Medulla oblongata (tissue), 1 donor: ENCODE data around the gene MARK2.

Experiments
- DNase-seq: peaks from one replicate; pipeline ENCODE4 v3.0.0-alpha.2; 2015; ENCODE audit errors: extremely low spot score

Gene MARK2

GRCh38 chr11:63829823-63830489 lies 9.0 kb upstream of the MARK2 start:
- no peak for DNase-seq

GRCh38 chr11:63831326-63831725 lies 7.6 kb upstream of the MARK2 start:
- no peak for DNase-seq

GRCh38 chr11:63832336-63832735 lies 6.6 kb upstream of the MARK2 start:
- no peak for DNase-seq

- DNase-seq, result no peak
Observed at GRCh38 chr11:63833048-63833447, 5.9 kb upstream of the MARK2 start.

- no peak for DNase-seq
Observed at GRCh38 chr11:63834535-63835157, 4.3 kb upstream of the MARK2 start.

- DNase-seq, result no peak
Observed at GRCh38 chr11:63835158-63835545, 3.8 kb upstream of the MARK2 start.

- DNase-seq, result peak; percentile 93
Observed at GRCh38 chr11:63837027-63837688, 1.8 kb upstream of the MARK2 start.

- peak; percentile 46 for DNase-seq
Observed at GRCh38 chr11:63837739-63838138, 1.2 kb upstream of the MARK2 start.

GRCh38 chr11:63838150-63838677 lies 696 bp upstream of the MARK2 start:
- DNase-seq, result no peak

GRCh38 chr11:63839508-63840355 lies 822 bp downstream of the MARK2 start:
- DNase-seq, result peak; percentile 52

- DNase-seq, result peak; percentile 52
Observed at GRCh38 chr11:63840356-63841060, 1.6 kb downstream of the MARK2 start.

GRCh38 chr11:63841554-63841953 lies 2.6 kb downstream of the MARK2 start:
- DNase-seq, result peak; percentile 63

- peak; percentile 66 for DNase-seq
Observed at GRCh38 chr11:63843041-63843440, 4.1 kb downstream of the MARK2 start.

GRCh38 chr11:63844836-63845235 lies 5.9 kb downstream of the MARK2 start:
- DNase-seq, result no peak

GRCh38 chr11:63845303-63845702 lies 6.4 kb downstream of the MARK2 start:
- no peak for DNase-seq

GRCh38 chr11:63845911-63846310 lies 7.0 kb downstream of the MARK2 start:
- no peak for DNase-seq

- DNase-seq, result no peak
Observed at GRCh38 chr11:63846897-63847296, 8.0 kb downstream of the MARK2 start.

- peak; percentile 64 for DNase-seq
Observed at GRCh38 chr11:63847363-63847762, 8.5 kb downstream of the MARK2 start.

GRCh38 chr11:63849691-63850090 lies 10.8 kb downstream of the MARK2 start:
- DNase-seq, result no peak

GRCh38 chr11:63850920-63851319 lies 12.0 kb downstream of the MARK2 start:
- DNase-seq, result no peak

GRCh38 chr11:63851364-63851763 lies 12.5 kb downstream of the MARK2 start:
- no peak for DNase-seq
